Measurements from ENCODE around the gene SIN3B.

- TF ChIP-seq, protein P1, sequence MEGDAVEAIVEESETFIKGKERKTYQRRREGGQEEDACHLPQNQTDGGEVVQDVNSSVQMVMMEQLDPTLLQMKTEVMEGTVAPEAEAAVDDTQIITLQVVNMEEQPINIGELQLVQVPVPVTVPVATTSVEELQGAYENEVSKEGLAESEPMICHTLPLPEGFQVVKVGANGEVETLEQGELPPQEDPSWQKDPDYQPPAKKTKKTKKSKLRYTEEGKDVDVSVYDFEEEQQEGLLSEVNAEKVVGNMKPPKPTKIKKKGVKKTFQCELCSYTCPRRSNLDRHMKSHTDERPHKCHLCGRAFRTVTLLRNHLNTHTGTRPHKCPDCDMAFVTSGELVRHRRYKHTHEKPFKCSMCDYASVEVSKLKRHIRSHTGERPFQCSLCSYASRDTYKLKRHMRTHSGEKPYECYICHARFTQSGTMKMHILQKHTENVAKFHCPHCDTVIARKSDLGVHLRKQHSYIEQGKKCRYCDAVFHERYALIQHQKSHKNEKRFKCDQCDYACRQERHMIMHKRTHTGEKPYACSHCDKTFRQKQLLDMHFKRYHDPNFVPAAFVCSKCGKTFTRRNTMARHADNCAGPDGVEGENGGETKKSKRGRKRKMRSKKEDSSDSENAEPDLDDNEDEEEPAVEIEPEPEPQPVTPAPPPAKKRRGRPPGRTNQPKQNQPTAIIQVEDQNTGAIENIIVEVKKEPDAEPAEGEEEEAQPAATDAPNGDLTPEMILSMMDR (IDR thresholded peaks at IDR 0.05; ENCODE audit: low read depth, low read length, poor library complexity, severe bottlenecking): no peak
- TF ChIP-seq EZH2phosphoT487 (IDR thresholded peaks at IDR 0.05; ENCODE audit: borderline replicate concordance, low read length): no peak
Observed at GRCh38 chr19:16902545-16902944, 73.3 kb downstream of the SIN3B start.
